Islet precursor cell (in vitro differentiated cells): ENCODE results near the gene FGD3.

Experiments
- DNase-seq: peaks from one replicate; pipeline ENCODE4 v3.0.0-alpha.2; 2018

The FGD3 gene

DNA sequence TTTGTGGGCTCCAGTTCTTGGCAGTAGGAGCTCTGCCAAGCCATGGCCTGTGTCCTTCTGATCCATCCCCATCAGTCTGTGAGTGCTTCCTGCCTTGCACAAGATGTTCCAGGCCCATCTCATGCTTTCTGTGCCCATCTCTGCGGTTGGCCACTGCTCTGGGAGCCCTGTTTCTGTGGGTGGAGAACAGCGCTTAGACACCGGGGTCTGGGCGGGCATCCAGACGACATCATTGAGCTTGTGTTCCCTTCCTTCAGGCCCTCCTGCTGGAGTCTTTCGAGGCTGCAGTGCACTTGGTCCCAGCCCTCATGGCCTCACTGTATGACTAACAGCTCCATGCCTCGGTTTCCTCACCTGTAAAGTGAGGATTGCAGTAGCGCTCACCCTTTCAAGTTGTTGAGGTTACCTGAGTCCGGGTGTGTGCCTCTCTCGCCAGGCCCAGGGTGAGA is 133.8 kb downstream of the FGD3 start:
- peak; percentile 37 for DNase-seq

DNA sequence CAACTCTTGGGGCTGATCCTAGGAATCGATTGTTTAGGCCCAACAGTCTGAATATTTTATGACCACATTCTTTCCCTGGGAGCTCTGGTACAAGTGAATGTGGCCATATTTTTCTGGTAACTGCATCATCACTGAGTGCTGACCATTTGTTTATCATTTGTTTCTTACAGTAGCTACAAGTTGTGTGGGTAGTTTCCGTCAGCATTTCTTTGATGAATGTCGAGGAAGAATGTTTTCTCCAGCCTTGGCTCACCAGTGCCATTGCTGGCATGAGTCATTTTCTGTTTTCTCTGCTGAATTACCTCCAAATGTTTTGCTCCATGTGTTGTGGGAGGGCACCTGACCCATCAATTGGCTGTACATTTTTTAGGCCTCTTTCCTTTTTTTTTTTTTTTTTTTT is 134.6 kb downstream of the FGD3 start:
- peak; percentile 26 for DNase-seq

DNA sequence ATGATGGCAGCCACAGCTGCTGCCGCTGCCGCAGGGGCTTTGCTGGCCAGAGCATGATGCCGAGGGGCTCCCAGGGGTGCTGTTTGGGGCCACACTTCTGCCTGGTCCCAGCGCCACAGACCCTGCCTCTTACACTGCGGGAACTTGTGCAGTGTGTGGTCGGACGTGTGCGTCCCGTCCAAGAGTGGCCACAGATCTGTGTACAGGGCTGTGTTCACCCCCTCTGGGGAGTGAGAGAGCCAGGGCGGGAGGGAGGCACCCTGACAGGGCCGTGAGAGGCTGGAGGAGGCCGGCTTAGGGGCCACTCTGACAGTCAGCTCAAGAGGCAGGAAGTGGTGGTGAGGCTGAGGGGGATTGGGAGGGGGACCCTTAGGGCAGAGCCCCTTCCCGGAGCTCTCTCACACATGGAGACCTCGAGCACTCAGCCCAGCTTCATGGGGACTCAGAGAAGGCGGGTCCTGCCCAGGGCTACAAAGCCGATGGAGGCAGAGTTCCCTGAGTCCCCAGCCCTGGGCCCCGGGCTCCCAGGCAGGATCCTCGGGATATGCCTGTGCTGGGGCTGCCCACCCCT is 135.6 kb downstream of the FGD3 start:
- DNase-seq: peak; percentile 52

DNA sequence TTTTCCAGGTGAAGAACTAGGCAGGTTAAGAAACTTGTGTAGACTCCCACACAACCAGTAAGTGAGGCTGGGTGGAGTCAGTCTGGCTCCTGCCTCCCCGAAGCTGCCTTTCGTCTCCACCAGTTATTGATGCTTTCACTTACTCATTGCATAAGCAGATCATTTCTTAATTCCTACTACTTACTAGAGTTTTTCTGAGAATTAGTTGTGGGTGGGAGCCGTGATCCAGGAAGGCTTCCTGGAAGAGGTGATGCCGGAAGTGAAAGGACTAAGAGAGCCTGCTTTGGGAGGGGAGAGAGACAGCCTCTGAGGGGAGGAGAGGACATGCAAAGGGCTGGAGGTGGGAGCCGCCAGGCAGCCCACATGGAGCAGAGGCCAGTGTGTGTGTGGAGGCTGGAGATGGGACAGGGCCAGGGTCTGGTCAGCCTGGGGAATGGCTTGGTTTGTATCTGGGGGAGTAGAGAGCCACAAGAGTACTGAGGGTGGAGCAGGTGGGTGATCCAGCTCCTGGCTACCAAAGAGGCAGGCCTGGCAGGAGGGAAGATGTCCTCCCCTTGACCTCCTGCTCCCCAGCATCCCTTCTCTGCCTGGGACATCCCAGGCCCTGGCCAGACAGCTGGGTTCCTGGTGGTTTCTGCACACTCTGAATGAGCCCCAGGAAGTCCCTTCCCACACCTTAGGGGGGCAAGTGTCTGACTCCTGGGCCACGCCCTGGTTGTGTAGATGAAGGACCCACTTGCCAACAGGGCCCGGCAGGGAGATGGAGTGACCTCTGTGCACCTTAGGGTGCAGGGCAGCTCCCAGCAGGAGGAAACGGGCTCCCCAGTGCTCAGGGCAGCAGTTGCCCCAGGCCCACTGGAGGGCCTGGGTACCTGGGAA is 136.5 kb downstream of the FGD3 start:
- DNase-seq: peak; percentile 41

DNA sequence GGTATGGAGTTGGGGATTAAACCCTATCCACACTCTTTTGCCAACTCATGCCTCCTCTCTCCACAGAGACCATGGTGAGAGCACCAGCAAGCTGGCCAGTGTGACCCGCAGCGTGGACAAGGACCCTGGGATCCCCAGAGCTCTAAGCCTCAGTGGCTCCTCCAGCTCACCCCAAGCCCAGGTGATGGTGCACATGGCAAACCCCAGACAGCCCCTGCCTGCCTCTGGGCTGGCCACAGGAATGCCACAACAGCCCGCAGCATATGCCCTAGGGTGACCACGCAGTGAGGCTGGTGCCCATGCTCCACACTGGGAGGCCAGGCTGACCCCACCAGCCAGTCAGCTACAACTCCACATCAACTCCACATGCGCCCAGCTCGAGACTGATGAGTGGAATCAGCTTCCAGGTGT is 137.2 kb downstream of the FGD3 start:
- DNase-seq: no peak

DNA sequence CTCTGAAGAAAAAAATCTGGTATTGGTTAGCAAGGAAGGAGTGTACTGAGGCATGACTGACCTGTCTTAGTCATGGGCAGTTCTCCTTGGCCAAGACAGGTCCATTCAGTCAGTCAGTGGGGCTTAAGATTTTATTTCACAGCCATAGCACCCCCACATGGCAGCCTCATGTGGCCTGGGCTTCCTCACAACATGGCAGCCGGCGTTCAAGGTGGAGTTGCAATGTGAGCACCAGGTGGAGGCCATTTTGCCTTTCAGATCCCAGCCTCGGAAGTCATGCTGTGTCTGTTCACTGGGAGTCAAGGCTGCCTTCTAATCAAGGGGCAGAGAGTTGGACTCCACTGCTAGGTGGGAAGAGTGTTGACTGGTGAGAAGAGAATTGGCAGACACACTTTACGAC is 138.4 kb downstream of the FGD3 start:
- peak; percentile 18 for DNase-seq
